Measurements from ENCODE around the gene HCN4.

The HCN4 gene

DNA sequence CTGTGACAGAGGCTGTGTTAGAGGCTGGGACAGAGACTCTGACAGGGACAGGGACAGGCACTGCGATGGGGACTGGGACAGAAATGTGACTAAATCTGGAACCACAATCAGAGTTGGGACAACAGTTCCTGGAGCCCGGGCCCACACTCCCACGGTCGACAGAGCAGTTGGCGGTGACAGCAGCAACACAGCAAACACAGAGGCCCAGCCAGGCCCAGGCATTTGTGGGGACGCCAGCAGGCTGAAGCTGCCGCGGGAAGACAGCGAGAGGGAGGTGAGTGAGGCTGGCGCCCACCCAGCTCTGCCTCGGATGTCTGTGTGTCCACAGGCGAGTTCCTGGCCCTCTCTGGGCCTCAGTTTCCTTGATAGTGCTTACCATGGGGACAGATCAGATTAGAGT, 9.3 kb upstream of the HCN4 start:
- DNase-seq (ENCODE audit: low read depth): no peak

- no peak for DNase-seq (ENCODE audit: low read depth)
Measured at GRCh38 chr15:73375755-73376305, 7.1 kb upstream of the HCN4 start.

- DNase-seq (ENCODE audit: low read depth): no peak
Measured at GRCh38 chr15:73375012-73375411, 6.3 kb upstream of the HCN4 start.

DNA sequence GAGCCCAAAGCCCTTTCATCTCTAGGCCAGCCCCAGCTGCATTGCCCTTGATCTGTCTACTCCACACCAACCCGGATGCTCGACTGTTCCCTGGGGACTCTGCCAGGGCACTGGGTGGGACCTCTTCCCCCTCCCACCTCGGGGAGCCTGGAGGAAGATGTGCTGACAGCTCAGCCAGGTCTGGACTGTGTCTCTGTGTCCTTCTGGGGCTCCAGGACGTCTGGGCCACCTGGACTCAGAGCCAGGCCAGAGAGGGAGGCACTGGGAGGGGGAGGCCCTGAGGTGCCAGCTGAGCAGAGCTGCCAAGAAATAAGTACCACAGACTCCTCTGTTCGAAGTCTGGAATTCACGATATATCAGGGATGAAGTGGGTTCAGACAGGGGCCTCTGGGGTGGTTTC, 5.8 kb upstream of the HCN4 start:
- DNase-seq (ENCODE audit: low read depth): no peak

DNA sequence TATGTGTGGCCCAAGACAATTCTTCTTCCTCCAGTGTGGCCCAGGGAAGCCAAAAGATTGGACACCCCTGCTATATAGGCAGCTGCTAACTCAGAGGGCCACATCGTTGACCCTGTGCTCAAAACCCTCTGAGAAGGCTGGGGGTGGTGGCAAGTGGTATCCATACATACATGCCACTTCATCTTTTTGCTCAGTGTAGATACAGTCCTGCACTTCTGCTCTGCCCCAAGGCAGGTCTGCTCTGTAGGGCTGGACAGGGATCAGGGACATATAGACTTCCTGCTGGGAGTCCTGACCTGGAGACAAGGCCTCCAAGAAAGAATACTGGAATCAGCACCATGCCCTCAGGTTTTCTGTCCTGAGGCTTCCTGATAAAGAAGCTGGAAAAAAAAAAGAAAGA, 4.5 kb upstream of the HCN4 start:
- DNase-seq (ENCODE audit: low read depth): no peak

- DNase-seq (ENCODE audit: low read depth): no peak
Measured at GRCh38 chr15:73371812-73372211, 3.1 kb upstream of the HCN4 start.

DNA sequence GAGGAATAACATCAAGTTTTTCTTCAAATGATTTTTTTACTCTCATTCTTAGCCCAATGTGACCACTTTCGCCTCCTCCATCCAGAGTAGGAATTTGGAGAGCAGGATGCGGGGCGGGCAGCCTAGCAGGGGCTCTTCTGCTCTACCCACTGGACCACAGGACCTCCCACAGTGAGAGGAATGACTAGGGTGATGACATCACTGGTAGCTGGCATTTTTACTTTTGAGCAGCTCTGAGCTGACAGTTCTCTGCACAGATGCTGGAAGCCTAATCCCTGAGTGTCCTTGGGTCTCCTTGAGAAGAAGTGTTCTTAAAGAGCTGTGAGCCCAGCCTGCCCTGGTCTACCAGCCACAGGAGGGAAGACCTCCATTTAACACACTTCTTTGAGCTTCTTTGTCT, 1.4 kb upstream of the HCN4 start:
- no peak for DNase-seq (ENCODE audit: low read depth)

- DNase-seq (ENCODE audit: low read depth): no peak
Measured at GRCh38 chr15:73369154-73369694, 466 bp upstream of the HCN4 start.

DNA sequence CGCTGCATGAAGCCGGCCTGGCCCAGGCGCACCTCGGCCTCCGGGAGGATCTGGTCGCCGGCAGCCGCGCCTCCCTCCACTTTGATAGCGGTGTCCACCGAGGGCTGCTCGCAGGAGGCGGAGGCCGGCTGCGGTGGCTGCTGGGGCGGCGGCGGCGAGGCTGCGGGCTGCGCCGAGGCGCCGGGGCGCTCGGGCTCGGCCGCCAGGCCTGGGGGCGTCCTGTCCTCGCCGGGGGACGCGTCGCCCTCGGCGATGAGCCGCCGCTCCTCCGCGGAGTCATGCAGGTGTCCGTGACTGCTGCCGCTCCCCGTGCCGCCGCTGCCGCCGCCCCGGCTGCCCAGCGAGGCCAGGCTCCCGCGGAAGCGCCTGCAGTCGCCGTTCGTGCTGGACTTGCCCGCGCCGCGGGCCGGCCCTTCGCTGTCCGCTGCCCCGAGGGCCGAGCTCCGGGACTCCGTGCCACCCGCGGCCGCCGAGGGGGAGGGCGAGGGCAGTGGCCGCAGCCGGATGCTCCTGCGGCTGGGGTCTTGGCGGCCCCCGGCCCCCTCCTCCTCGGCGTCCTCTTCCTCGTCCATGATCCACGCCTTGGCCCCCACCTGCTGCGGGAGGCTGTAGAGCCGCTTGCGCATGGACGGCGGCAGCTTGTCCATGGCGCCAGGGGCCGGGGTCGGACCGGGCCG, 996 bp downstream of the HCN4 start:
- no peak for DNase-seq (ENCODE audit: low read depth)

DNA sequence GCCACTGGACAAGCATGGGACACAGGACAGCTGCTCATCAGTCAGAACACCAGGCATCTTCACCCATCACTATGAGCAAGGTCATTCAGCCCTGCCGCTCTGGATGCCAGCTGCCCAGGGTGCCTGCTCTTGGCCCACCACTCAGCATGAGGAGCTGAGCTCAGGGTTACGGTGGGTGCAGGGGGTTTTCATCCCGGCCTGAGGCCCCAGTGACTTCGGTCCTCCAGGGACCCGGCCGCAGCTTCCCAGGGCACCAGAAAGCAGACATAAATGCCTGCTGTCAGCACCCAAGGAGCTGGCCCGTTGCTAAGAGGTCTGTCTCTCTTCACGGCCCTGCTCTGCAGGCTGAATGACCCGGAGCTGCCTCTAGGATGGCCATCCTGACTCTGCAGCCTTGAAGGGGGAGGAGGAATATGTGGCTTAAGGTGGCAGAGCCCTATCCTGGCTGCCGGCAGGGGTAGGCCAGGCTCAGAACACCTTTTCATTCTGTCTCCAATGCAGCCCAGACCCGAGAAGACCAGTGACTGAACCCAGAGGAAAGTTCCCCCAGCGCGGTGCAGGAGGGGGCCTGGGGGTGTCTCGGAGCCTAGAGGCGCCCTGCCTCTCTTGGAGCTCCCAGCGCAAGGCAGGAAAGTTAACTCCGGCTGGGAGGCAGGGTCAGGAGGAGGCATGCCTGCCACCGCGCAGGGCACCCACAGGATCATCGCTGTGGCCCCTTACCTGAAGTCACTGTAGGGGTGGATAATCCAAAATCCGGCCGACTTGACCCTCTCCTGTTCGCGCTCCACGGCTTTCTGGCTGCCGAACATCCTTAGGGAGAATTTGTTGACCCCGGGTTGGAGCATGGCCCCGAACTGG, 1.8 kb downstream of the HCN4 start:
- DNase-seq (ENCODE audit: low read depth): no peak

GRCh38 chr15:73364070-73364469, 4.7 kb downstream of the HCN4 start:
- no peak for DNase-seq (ENCODE audit: low read depth)

GRCh38 chr15:73362900-73363299, 5.9 kb downstream of the HCN4 start:
- no peak for DNase-seq (ENCODE audit: low read depth)

DNA sequence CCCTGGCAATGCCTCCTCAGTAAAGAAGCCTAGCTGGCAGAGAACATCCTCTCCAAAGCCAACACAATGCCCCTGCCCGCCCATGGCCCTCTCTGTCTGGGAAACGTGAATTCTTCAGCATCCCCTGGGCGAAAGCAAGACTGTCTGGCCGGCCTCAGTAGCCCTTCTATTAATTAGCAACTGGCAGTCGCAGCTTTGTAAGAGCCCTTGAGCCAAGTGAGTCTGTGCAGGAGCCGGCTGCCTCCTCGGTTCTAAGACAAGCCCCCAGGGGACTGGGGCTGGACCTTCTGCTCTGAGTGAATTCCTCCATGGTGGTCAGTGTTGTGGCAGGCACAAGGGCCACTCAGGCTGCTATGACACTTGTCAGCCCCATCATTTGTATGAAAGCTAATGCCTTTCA, 7.4 kb downstream of the HCN4 start:
- DNase-seq (ENCODE audit: low read depth): no peak

GRCh38 chr15:73359651-73360050, 9.1 kb downstream of the HCN4 start:
- DNase-seq (ENCODE audit: low read depth): no peak

GRCh38 chr15:73357999-73358665, 10.6 kb downstream of the HCN4 start:
- DNase-seq (ENCODE audit: low read depth): no peak

GRCh38 chr15:73355612-73356265, 13.0 kb downstream of the HCN4 start:
- no peak for DNase-seq (ENCODE audit: low read depth)

DNA sequence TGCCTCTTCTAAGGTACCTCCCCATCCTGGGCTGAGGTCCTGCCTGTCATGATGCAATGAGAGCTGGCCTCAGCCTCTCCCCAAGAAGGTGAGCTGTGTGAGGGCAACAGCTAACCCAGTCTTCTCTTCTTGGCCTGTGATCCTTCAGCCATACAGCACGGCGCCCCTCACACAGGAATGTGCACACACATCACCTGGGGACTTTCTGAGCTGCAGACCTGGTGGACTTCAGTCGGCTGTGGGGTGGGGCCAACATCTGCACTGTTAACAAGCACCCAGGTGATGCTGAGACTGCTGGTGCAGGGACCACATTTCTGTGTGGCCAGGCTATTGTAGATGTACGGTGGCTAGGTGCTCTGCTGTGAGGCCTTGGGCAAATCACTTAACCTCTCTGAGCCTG, 14.5 kb downstream of the HCN4 start:
- DNase-seq (ENCODE audit: low read depth): no peak

GRCh38 chr15:73353734-73354133, 15.0 kb downstream of the HCN4 start:
- no peak for DNase-seq (ENCODE audit: low read depth)

DNA sequence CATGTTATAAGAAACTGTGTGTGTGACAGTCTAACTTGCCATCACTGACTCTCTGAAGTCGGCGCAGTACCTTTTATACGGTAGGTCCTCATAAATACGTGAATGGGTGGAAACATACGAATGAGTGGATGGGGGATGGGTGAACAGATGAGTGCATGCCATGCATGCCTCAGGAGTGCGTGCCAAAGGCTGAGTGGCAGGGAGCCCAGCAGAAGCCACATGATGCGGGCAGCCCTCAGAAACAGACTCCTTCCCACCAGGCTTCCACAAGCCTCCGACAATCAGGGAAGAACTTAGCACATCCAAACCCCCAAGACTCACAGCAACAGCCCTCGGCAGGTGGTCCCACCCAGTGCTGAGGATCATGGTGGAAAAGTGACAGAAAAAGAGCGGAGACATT, 16.7 kb downstream of the HCN4 start:
- no peak for DNase-seq (ENCODE audit: low read depth)

GRCh38 chr15:73349191-73349590, 19.6 kb downstream of the HCN4 start:
- no peak for DNase-seq (ENCODE audit: low read depth)

GRCh38 chr15:73346735-73347312, 21.9 kb downstream of the HCN4 start:
- DNase-seq (ENCODE audit: low read depth): peak; percentile 37

DNA sequence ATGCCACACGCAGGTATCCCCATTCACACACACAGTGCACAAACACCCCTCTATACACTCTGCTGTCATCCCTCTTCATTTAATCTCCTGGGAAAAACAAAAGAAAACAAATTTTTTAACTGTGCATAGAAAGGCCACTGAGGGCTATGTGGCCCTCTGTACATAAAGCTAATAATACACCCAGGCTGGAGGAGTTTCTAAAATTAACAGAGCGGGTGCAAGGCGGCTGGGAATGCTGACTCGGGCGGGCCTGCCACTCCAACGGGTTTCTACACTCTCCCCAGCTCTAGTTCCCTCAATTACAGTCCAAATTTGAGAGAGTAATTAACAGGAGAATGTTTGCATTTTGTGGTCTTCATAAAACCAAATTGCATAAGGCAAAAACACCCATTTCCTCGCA, 23.1 kb downstream of the HCN4 start:
- DNase-seq (ENCODE audit: low read depth): no peak

Measured in activated T-cell treated with anti-CD3 and anti-CD28 coated beads for 48 hours (primary cell).